Lower lobe of right lung (tissue), 2 donors: ENCODE results near the gene UBR3. TPM values are rescaled to one million over a fixed set of nuclear protein-coding genes. Genes with fewer than 3 reads are reported as not detected.

ENCODE experiments used
- ATAC-seq, 2 donors: fragments of 200-7000 bp; cut with Tn5 transposase; one replicate each; pipeline ENCODE4 v1.9.1; 2020 to 2022; ENCODE audit warnings: mild to moderate bottlenecking in 2 of 2, moderate library complexity in 2 of 2
- DNase-seq: peaks from one replicate; pipeline ENCODE4 v3.0.0-alpha.2; 2020
- H3K27ac ChIP-seq: fragments of 200-600 bp; one replicate; pipeline ENCODE4 v1.8.0; 2022
- H3K27me3 ChIP-seq: fragments of 200-600 bp; one replicate; pipeline ENCODE4 v1.8.0; 2022; ENCODE audit warnings: low read depth
- H3K36me3 ChIP-seq: fragments of 200-600 bp; one replicate; pipeline ENCODE4 v1.8.0; 2022; ENCODE audit warnings: mild to moderate bottlenecking
- H3K4me1 ChIP-seq: fragments of 200-600 bp; one replicate; pipeline ENCODE4 v1.8.0; 2022
- H3K4me3 ChIP-seq: fragments of 200-600 bp; one replicate; pipeline ENCODE4 v1.8.0; 2022; ENCODE audit warnings: mild to moderate bottlenecking
- H3K9me3 ChIP-seq: fragments of 200-600 bp; one replicate; pipeline ENCODE4 v1.8.0; 2022
- intact Hi-C: fragments of 100-400 bp; cut with DNase I; formaldehyde crosslinking; loops from one replicate; pipeline ENCODE4 v1.11.0; 2022
- total RNA-seq: library from RNA; stranded (reverse); fragmentation: NEBNext Ultra II Directional; extraction: Animal tissue kit (Norgen Biotek cat#: 25700); gene quantifications from one replicate; pipeline ENCODE4 v1.2.1, GENCODE V29; 2021
- TF ChIP-seq, protein P1 (sequence below): fragments of 200-600 bp; IDR thresholded peaks from one replicate; pipeline ENCODE4 v1.8.0; 2022; ENCODE audit warnings: antibody characterized with exemption, mild to moderate bottlenecking
- donor health status: DM: no; HTN: yes; CAD: no; lungs with severe emphysema.

Gene UBR3
- total RNA-seq, 1 donor from 2014 or later, result 46.7 TPM

DNA sequence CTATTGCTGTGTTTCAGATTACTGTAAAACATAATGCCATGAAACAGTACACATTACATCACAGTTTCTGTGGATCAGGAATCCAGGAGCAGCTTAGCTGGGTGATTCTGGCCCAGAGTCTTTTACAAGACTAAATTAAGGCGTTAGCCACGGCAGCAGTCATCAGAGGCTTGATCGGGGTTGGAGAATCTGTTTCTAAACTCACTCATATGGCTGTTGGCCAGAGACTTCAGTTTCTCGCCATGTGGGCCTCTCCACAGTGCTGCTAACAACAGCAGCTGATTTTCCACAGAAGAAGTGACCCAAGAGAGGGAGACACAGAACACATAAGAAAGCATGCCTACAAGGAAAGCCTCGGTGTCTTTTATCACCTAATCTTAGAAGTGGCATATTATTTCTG lies 261.5 kb downstream of the UBR3 start:
- DNase-seq, result no peak
- no peaks in the 10 kb centered on the region for H3K4me1 ChIP-seq
- intact Hi-C loops, result no loop called here

DNA sequence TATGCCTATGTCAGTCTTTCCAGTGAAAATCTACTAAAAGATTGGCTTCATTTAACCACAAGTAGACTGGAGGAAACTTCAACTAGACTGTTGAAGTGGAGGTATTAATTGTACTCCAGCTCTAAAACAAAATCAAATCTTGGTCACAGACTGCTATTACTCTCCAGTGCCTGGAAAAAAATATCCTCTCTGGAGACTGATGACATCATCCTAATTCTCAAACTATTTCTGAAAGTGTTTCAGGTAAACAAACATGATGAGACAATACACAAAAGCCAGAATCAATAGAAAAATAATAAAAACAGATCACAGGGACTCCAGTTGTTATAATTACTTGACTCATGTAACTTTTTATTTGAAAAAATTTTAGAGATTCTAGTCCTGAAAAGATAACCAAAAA lies 263.0 kb downstream of the UBR3 start:
- Histone ChIP-seq H3K27me3 (no peaks in the 10 kb centered on the region), H3K36me3 (no peaks in the 10 kb centered on the region), H3K4me3 (no peak overlapping the region), H3K9me3 (no peaks in the 10 kb centered on the region), H3K27ac (no peak overlapping the region), H3K4me1 (no peaks in the 10 kb centered on the region)
- no peak for DNase-seq
- ATAC-seq, result no peak
- TF ChIP-seq, protein P1, sequence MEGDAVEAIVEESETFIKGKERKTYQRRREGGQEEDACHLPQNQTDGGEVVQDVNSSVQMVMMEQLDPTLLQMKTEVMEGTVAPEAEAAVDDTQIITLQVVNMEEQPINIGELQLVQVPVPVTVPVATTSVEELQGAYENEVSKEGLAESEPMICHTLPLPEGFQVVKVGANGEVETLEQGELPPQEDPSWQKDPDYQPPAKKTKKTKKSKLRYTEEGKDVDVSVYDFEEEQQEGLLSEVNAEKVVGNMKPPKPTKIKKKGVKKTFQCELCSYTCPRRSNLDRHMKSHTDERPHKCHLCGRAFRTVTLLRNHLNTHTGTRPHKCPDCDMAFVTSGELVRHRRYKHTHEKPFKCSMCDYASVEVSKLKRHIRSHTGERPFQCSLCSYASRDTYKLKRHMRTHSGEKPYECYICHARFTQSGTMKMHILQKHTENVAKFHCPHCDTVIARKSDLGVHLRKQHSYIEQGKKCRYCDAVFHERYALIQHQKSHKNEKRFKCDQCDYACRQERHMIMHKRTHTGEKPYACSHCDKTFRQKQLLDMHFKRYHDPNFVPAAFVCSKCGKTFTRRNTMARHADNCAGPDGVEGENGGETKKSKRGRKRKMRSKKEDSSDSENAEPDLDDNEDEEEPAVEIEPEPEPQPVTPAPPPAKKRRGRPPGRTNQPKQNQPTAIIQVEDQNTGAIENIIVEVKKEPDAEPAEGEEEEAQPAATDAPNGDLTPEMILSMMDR, result no peak
- intact Hi-C loops, result no loop called here

More for the DNA sequence above, 261.5 kb downstream of the UBR3 start:
- no peak for ATAC-seq
- Histone ChIP-seq H3K4me3 (no peak overlapping the region), H3K9me3 (no peaks in the 10 kb centered on the region), H3K27ac (no peak overlapping the region), H3K27me3 (no peaks in the 10 kb centered on the region), H3K36me3 (peaks cover 8% of the 10 kb centered on the region)
- TF ChIP-seq, protein P1, result no peak

DNA sequence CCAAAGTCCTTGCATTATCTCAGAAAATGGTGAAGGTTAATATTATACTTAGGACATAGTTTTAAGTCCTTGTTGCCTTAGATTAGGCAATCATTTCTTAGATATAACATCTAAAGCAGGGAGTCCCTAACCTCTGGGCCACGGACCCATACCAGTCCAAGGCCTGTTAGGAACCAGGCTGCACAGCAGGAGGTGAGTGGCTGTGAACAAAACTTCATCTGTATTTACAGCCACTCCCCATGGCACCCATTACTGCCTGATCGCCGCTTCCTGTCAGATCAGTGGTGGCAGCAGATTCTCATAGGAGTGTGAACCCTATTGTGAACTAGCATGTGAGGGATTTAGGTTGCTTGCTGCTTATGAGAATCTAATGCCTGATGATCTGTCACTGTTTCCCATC lies 264.2 kb downstream of the UBR3 start:
- Histone ChIP-seq H3K36me3 (no peaks in the 10 kb centered on the region), H3K4me1 (no peaks in the 10 kb centered on the region), H3K27me3 (no peaks in the 10 kb centered on the region), H3K4me3 (no peak overlapping the region), H3K27ac (no peak overlapping the region), H3K9me3 (peaks cover under 1% of the 10 kb centered on the region)
- ATAC-seq (no peak), DNase-seq (no peak)
- TF ChIP-seq, protein P1, result no peak
- intact Hi-C loops, result no loop called here

DNA sequence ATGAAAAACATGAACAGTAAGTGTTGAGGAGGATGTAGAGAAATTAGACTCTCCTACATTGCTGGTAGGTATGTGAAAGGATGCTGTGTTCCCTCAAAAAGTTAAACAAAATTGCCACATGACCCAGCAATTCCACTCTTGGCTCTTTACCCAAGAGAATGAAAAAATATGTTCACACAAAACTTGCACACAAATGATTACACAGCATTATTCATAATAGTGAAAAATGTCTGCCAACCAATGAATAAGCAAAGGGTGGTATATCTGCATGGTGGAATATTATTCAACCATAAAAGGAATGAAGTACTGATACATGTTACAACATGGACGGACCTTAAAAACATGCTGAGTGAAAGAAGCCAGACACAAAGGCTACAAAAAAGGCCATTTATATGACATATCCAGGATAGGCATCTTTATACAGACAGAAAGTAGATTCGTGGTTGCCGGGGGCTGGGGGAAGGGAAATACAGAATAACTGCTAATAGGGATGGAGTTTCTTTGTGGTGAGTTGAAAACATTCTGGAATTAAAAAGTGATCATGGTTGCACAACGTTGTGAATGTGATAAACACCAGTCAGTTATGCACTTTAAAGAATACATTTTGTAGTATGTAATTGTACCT lies 265.3 kb downstream of the UBR3 start:
- Histone ChIP-seq H3K36me3 (no peaks in the 10 kb centered on the region), H3K9me3 (peaks cover 8% of the 10 kb centered on the region), H3K4me3 (no peak overlapping the region), H3K27me3 (no peaks in the 10 kb centered on the region), H3K27ac (no peak overlapping the region), H3K4me1 (no peaks in the 10 kb centered on the region)
- intact Hi-C loops, result no loop called here
- no peak for ATAC-seq
- TF ChIP-seq, protein P1, result no peak
- DNase-seq, result no peak

DNA sequence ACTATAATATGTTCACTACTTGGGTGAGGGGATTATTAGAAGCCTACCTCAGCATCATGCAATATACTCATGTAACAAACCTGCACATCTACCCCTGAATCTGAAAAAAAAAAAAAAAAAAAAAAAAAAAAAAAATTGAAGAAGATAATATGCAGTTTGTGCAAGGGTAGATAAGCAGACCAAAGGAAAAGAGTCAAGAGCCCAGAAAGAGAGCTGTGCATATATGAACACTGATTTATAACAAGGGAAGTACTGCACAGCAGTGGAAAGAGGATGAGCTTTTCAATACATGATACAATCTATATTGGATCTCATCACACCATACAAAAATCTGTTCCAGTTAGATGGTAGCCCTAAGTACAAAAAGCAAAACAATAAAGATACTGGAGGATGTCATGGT lies 268.1 kb downstream of the UBR3 start:
- ATAC-seq, result no peak
- H3K4me1 ChIP-seq, result no peaks in the 10 kb centered on the region
- intact Hi-C loops, result no loop called here

More for the DNA sequence above, 268.1 kb downstream of the UBR3 start:
- no peaks in the 10 kb centered on the region for H3K36me3 ChIP-seq
- no peak overlapping the region for H3K27ac ChIP-seq
- TF ChIP-seq, protein P1, result no peak
- no peak for DNase-seq
- H3K9me3 ChIP-seq, result peaks cover 8% of the 10 kb centered on the region
- no peak overlapping the region for H3K4me3 ChIP-seq
- no peaks in the 10 kb centered on the region for H3K27me3 ChIP-seq
